ENCODE results near the gene DEFB112.

- no peak for TF ChIP-seq CTCF (conservative IDR thresholded peaks at IDR 0.05)
- no peak for TF ChIP-seq ZFX (IDR thresholded peaks at IDR 0.05)
Observed at GRCh38 chr6:50056242-50056641, 6.5 kb upstream of the DEFB112 start.

Data from C4-2B (cell line).